ENCODE measurements around the gene TBC1D5.

DNA sequence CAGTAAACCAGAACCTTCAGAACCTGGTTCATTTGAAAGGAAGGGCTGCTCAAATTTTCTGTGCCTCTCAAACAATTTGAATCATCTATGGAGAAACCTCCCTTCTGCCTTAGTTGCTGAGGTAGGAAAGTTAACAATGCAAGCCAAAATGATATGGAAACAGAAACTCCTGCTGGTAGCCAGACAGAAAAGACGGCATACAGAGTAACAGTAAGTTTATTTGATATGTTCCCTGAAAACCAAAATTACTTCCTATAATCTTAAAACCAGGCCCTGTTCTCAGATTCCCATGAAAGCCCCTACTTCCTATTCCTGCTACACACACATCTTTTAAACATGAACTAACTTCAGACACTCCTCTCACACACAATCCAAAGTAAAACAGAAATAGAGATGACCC lies 86.2 kb downstream of the TBC1D5 start:
- TF ChIP-seq, protein P1, sequence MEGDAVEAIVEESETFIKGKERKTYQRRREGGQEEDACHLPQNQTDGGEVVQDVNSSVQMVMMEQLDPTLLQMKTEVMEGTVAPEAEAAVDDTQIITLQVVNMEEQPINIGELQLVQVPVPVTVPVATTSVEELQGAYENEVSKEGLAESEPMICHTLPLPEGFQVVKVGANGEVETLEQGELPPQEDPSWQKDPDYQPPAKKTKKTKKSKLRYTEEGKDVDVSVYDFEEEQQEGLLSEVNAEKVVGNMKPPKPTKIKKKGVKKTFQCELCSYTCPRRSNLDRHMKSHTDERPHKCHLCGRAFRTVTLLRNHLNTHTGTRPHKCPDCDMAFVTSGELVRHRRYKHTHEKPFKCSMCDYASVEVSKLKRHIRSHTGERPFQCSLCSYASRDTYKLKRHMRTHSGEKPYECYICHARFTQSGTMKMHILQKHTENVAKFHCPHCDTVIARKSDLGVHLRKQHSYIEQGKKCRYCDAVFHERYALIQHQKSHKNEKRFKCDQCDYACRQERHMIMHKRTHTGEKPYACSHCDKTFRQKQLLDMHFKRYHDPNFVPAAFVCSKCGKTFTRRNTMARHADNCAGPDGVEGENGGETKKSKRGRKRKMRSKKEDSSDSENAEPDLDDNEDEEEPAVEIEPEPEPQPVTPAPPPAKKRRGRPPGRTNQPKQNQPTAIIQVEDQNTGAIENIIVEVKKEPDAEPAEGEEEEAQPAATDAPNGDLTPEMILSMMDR (IDR thresholded peaks at IDR 0.05 in 8 of 11, conservative IDR thresholded peaks at IDR 0.05 in 3 of 11), result no peak
- TF ChIP-seq POLR2A (IDR thresholded peaks at IDR 0.05), result no peak
- TF ChIP-seq POLR2AphosphoS5 (IDR thresholded peaks at IDR 0.05), result no peak
